Measurements from ENCODE around the gene LDLRAD4. TPM values are rescaled to one million over a fixed set of nuclear protein-coding genes. Genes with fewer than 3 reads are reported as not detected.
"Not testable (repeated sequence)": the region's sequence is repeated elsewhere in the genome, so short reads cannot be mapped to it uniquely, and the experiment has no call there.

The LDLRAD4 gene
- total RNA-seq, 2 donors from 2014 or later: 112 to 120 TPM

DNA sequence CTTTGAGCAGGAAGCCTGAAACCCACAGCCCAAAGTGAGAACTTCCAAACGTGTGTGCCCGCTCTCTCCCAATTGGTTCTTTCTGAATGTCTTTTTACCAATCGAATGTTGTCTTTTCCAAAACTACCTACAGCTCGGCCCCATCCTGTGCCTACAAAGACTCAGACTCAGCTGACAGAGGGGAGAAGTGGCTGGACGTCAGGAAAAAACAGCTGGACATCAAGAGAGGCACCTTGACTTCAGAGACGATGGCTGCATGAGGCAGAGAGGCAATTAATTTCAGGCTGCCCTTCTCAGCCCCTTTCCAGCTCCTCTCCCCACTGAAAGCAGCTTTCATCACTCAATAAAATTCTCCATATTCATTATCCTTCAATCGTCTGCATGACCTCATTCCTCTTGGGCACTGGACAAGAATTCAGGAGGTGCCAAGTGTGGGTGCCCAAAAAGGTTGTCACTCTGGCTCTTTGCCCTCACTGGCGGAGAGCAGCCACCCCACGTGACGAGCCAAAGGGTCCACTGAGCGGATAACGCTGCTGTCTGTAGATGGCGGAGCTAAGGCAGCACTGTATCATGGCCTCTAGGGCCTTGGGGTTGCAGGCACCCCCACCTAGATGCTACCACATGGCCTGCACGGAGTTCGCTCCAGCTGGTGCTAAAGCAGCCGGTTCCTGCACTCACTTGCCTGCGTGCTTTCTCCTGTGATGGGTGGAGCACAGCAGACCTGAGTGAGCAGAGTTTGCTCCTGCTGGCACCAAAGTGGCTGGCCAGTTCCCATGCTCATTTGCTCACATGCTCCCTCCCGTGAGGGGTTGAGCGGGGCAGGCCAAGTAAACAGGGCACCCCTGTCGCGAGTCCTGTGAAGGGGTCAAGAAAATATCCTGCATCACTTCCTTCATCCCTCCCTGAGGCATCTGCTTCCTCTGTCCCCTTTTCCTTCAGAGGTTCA is 469.9 kb downstream of the LDLRAD4 start:
- H3K27ac Mint-ChIP-seq: no peak overlapping the region
- H3K4me1 Mint-ChIP-seq: peaks cover 21% of the 10 kb centered on the region
- no peaks in the 10 kb centered on the region for H3K36me3 Mint-ChIP-seq (ENCODE audit: low read depth)
- H3K4me3 Mint-ChIP-seq: no peak overlapping the region
- no peaks in the 10 kb centered on the region for H3K9me3 ChIP-seq (ENCODE audit: control insufficient read depth, low read length, poor library complexity, severe bottlenecking)
- no peaks in the 10 kb centered on the region for H3K27me3 Mint-ChIP-seq
- DNase-seq: no peak
- no peak for ATAC-seq

GRCh38 chr18:13690060-13690459 is 471.5 kb downstream of the LDLRAD4 start:
- peaks cover 16% of the 10 kb centered on the region for H3K4me1 Mint-ChIP-seq

GRCh38 chr18:13695337-13695736 is 476.8 kb downstream of the LDLRAD4 start:
- not testable (repeated sequence) for H3K4me3 Mint-ChIP-seq; H3K27me3 Mint-ChIP-seq; ATAC-seq; H3K36me3 Mint-ChIP-seq (ENCODE audit: low read depth); H3K27ac Mint-ChIP-seq; DNase-seq; H3K9me3 ChIP-seq (ENCODE audit: control insufficient read depth, low read length, poor library complexity, severe bottlenecking)
- peaks cover 12% of the 10 kb centered on the region for H3K4me1 Mint-ChIP-seq

More at GRCh38 chr18:13690060-13690459, 471.5 kb downstream of the LDLRAD4 start:
- H3K4me3 Mint-ChIP-seq; ATAC-seq; H3K27me3 Mint-ChIP-seq; H3K36me3 Mint-ChIP-seq (ENCODE audit: low read depth); H3K9me3 ChIP-seq (ENCODE audit: control insufficient read depth, low read length, poor library complexity, severe bottlenecking); DNase-seq; H3K27ac Mint-ChIP-seq: not testable (repeated sequence)

DNA sequence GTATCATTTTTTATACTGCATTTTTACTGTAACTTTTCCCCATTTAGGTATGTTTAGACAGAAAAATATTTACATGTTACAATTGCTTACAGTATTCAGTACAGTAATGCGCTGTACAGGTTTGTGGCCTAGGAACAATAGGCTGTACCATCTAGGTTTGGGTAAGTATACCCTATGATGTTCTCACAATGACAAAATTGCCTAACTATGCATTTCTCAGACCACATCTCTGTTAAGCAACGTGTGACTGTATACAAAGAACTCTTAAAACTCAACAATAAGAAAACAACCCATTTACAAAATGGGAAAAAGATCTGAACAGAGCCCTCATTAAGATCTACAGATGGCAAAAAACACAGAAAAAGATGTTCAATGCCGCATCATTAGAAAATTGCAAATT is 478.4 kb downstream of the LDLRAD4 start:
- Mint-ChIP-seq H3K27ac (no peak overlapping the region), H3K4me3 (no peak overlapping the region), H3K36me3 (ENCODE audit: low read depth) (no peaks in the 10 kb centered on the region), H3K27me3 (no peaks in the 10 kb centered on the region), H3K4me1 (peaks cover 10% of the 10 kb centered on the region)
- DNase-seq (no peak), ATAC-seq (no peak)
- H3K9me3 ChIP-seq (ENCODE audit: control insufficient read depth, low read length, poor library complexity, severe bottlenecking): no peaks in the 10 kb centered on the region

DNA sequence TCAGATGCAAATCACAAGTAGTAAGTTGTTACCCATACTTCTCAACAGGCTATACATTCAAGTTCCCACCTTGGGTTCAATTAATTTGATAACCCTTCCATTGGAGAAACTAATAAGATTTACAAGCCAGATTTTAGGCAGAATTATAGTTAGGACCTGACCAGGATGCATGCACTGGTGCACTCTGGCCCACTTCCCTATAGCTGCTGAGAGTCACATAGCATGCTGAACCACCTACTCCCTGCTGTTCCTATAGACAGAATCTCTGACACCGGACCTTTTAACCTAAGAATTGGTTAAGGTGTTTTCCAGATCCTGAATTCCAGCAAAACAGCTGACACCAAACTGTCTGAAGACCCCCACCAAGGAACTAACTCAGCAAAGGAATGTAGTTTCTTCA is 481.6 kb downstream of the LDLRAD4 start:
- no peak for DNase-seq
- Mint-ChIP-seq H3K4me3 (no peak overlapping the region), H3K36me3 (ENCODE audit: low read depth) (peaks cover 3% of the 10 kb centered on the region), H3K27me3 (no peaks in the 10 kb centered on the region), H3K27ac (no peak overlapping the region), H3K4me1 (peaks cover 10% of the 10 kb centered on the region)
- no peaks in the 10 kb centered on the region for H3K9me3 ChIP-seq (ENCODE audit: control insufficient read depth, low read length, poor library complexity, severe bottlenecking)
- ATAC-seq: no peak

Other genes starting within 250 kb of the LDLRAD4 start
- 10 to 100 TPM; 30.4 to 32.6 TPM for gene CEP192, start 227.4 kb upstream of the LDLRAD4 start, total RNA-seq